GM19351 (cell line): Measurements from ENCODE around the gene PFAS.
A peak's percentile ranks its signal among the peaks of the same experiment; 100 is the strongest.

Experiments used
- ATAC-seq: cut with Tn5 transposase; IDR thresholded peaks from one replicate; pipeline ENCODE4 v1.9.1; 2021; ENCODE audit warnings: mild to moderate bottlenecking, moderate library complexity; ENCODE audit not compliant: unreplicated experiment

Gene PFAS

DNA sequence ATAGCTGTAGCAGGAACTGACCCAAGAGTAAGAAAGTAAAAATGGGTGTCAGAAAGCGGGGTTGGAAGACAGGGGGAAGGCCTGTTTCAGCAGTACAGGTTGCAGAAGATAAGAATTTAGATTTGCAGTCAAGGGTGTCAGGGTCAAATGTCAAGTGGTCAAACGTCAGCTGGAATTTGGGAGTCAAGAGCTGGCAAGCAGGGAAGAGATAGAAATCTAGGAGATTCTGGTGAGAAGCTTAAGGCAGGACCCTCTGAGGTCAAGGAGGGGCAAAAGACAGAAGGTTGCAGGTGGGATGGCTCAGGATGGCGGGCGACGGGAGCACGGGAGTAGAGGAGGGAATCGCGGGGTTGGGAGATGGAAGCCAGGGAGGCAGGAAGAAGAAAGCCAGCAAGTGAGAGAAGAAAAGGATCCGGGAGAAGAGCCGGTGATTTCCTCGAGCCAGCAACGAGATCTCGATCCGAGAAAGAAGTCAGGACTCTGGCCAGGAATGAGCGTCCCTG lies 45.8 kb downstream of the PFAS start:
- no peak for ATAC-seq

DNA sequence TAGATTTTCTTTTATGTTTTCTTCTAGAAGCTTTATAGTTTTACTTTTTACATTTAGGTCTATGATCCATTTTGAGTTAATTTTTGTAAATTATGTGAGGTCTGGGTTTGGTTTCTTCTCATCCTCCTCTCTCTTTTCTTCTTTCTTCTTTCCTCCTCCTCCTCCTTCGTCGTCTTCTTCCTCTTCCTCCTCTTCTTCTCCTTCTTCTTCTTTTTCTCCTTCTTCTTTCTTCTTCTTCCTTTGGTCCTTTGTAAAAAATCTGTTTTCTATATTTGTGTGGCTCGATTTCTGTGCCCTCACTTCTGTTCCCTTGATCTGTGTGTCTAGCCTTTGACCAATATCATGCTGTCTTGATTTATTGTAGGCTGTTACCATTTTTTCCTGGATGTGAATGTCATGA lies 51.1 kb downstream of the PFAS start:
- no peak for ATAC-seq

DNA sequence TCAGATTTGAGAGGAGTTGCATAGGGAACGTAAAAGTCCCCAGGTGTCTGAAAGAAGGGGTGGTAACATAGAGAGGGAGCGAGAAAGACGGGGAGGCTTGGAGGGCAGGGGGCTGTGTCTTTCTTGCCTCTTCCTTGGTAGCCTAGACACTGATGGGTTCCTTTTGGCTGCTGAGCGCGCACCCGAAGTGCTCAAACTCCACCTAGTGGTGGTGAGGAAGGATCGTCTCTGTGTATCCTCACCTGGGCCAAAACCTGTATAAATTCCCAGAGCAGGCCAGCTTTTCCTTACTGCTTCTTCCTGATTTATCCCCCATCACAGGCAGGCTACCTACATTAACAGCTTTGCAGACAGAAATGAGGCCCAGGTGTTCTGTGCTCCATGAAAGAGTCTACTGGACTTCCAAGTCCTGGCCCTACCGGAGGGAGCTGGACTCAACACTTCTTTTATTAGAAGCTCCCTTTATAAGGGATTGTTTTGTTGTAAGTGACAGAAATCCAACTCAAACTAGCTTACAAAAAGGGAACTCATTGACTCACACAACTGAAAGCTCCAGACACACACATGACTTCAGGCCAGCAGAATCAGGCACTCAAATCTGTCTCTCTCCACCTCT lies 51.6 kb downstream of the PFAS start:
- ATAC-seq: peak; percentile 58

DNA sequence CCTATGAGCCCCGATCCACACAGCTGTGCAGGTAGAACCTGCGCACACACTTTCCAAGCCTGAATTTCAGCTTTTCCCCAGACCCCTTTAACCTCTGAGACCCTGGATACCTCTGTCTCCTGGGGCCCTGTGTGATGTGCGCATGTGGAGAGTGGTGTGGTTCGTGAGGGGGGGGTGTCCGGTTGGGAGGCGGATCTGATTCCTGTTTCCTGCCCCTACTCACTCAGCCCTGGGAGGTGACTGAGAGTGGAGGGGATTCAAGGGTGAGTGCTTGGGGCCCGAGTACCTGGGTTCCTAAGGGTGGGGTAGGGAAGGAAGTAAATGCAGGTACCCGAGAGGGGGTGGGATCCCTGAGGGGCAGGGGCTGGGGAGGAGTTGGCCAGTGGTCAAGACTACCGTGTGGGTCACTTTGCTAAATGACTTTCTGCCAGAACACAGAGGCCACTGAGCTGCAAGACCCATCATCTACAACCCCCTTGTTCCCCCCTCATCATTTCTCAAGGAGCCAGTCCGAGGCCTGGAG lies 61.6 kb downstream of the PFAS start:
- ATAC-seq: no peak

DNA sequence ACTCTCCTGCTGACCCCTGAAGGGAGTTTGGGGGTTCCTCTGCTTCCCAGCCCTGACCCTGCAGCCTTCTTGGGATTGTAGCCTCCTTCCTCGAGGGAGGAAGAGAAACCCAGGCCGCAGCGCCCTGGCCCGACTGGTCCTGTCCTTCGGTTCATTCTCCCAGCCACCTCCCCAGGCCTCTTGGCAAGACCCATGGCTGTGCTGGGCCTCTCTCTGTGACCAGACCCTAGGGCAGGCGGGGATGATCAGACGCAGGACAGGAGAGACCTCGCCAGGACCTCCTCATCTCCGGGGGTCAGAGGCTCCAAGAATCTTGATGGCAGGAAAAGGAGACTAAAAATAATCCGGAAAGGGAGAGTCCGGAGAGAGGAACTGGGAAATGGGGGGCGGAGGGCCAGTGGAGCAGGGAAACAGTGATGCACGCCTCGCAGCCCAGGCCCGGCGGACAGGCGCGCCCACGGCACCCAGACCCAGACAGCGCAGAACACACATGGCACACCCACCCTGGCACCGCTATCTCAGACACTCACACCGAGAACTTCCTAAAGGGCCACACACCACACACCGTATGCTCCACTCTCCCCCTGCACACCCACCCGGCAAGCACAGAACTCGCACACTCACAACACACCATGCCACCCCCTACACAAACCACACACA lies 62.2 kb downstream of the PFAS start:
- no peak for ATAC-seq

DNA sequence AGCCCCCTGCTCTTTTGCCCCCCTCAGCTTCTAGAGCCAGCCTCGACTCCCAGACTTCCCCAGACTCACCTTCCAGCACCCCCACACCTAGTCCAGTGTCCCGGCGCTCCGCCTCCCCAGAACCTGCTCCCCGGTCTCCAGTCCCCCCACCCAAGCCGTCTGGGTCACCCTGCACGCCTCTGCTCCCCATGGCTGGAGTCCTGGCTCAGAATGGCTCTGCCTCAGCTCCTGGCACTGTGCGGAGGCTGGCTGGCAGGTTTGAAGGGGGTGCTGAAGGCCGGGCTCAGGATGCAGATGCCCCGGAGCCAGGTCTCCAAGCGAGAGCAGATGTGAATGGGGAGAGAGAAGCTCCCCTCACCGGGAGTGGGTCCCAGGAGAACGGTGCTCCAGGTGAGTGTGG lies 63.2 kb downstream of the PFAS start:
- ATAC-seq: no peak

DNA sequence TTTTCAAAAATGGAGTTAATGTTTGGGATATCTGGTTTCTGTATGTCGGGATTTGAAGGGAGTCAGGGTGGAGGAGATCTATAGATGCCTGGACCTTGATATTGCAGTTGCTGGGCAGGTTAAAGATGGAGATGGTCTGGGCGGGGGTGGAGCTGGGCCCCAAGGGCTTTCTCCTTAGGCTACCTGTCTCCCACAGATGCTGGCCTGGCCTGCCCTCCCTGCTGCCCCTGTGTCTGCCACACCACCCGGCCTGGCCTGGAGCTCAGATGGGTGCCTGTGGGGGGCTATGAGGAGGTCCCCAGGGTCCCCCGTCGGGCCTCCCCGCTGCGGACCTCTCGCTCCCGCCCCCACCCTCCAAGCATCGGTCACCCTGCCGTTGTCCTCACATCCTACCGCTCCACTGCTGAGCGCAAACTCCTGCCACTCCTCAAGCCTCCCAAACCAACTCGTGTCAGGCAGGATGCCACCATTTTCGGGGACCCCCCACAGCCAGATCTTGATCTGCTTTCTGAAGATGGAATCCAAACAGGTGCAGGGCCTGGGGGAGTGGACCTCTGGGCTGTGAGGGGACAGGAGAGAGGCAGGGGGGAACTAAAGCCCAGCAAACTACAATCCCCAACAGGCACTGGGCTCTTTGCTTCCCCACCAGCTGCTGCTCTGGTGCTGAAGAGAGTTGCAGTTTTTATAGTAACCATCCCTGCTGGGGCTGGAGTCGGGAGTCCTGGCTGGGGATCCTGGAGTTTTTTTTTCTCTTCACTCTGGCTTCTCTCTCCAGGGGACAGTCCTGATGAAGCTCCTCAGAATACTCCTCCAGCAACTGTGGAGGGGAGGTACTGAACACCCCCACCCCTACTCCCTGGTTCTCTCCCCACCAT lies 63.9 kb downstream of the PFAS start:
- no peak for ATAC-seq

GRCh38 chr17:8314797-8315763 lies 66.0 kb downstream of the PFAS start:
- ATAC-seq: no peak

DNA sequence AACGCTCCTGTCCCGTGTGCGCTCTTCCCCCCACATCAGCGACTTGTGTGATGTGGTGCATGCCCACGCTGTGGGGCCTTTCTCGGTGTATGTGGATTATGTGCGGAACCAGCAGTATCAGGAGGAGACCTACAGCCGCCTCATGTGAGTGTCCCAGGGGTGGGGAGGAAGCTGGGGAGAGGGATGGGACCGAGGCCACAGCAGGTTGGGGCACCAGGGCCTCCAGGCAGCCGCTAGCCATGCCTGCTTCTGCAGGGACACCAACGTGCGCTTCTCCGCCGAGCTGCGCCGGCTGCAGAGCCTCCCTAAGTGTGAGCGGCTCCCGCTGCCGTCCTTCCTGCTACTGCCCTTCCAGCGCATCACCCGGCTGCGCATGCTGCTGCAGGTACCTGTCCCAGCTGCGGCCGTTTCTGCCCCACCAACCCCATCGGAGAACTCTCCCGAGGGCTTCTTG lies 66.7 kb downstream of the PFAS start:
- no peak for ATAC-seq

GRCh38 chr17:8318010-8318935 lies 69.2 kb downstream of the PFAS start:
- ATAC-seq: no peak
